Natural killer cell (primary cell): Measurements from ENCODE around the gene EPHA6. TPM values are rescaled to one million over a fixed set of nuclear protein-coding genes. Genes with fewer than 3 reads are reported as not detected.

ENCODE experiments used
- ATAC-seq, 3 donors: fragments of 150-1000 bp in 2 of 3; fragments of 200-7000 bp in 1 of 3; cut with Tn5 transposase; 1 replicate in 1 of 3; 2 replicates in 2 of 3; pipeline ENCODE4 v1.10.0; 2021; ENCODE audit warnings: mild to moderate bottlenecking in 2 of 3, moderate library complexity in 2 of 3
- DNase-seq, 2 donors: peaks; one replicate each; pipeline versions ENCODE4 v3.0.0 to v3.0.0-alpha.2; 2013 to 2021; ENCODE audit warnings: mixed read lengths in 1 of 2
- H3K27ac ChIP-seq: one replicate; pipeline ENCODE4 v1.5.1; 2013; ENCODE audit warnings: mild to moderate bottlenecking, low read length
- H3K27me3 ChIP-seq: one replicate; pipeline ENCODE4 v1.6.1; 2013; ENCODE audit warnings: low read length; ENCODE audit not compliant: control insufficient read depth, insufficient read depth
- H3K36me3 ChIP-seq: one replicate; pipeline ENCODE4 v1.6.1; 2013; ENCODE audit warnings: low read length; ENCODE audit not compliant: control insufficient read depth, insufficient read depth
- H3K4me1 ChIP-seq: one replicate; pipeline ENCODE4 v1.6.1; 2013; ENCODE audit warnings: low read length; ENCODE audit not compliant: control insufficient read depth, insufficient read depth
- H3K4me3 ChIP-seq: one replicate; pipeline ENCODE4 v1.5.1; 2013; ENCODE audit warnings: low read length
- H3K9me3 ChIP-seq: one replicate; pipeline ENCODE4 v1.6.1; 2013; ENCODE audit warnings: low read length; ENCODE audit not compliant: control insufficient read depth, insufficient read depth
- H3K27ac Mint-ChIP-seq, 2 donors: one replicate each; pipeline ENCODE4 v1.8.0; 2022; ENCODE audit warnings: mild to moderate bottlenecking in 2 of 2, mixed read lengths in 2 of 2, moderate library complexity in 1 of 2
- H3K27me3 Mint-ChIP-seq, 2 donors: one replicate each; pipeline ENCODE4 v1.8.0; 2022; ENCODE audit warnings: low read depth in 2 of 2, mixed read lengths in 2 of 2
- H3K36me3 Mint-ChIP-seq: one replicate; pipeline ENCODE4 v1.8.0; 2022; ENCODE audit warnings: mixed read lengths
- H3K4me1 Mint-ChIP-seq, 2 donors: one replicate each; pipeline ENCODE4 v1.8.0; 2022; ENCODE audit warnings: mixed read lengths in 2 of 2
- H3K4me3 Mint-ChIP-seq: one replicate; pipeline ENCODE4 v1.8.0; 2022; ENCODE audit warnings: mild to moderate bottlenecking, moderate library complexity, mixed read lengths
- H3K9me3 Mint-ChIP-seq, 2 donors: one replicate each; pipeline ENCODE4 v1.8.0; 2022; ENCODE audit warnings: mixed read lengths in 2 of 2
- WGBS: methylation state at CpG from one replicate; pipeline ENCODE4 v1.1.7; 2013; ENCODE audit warnings: missing lambda C conversion rate; ENCODE audit not compliant: insufficient coverage; 5-methylcytosine and 5-hydroxymethylcytosine counted together
- intact Hi-C: fragments of 100-400 bp; cut with micrococcal nuclease; formaldehyde crosslinking; loops from one replicate; pipeline ENCODE4 v1.14.2; 2022
- total RNA-seq, 4 donors: library from RNA; stranded (reverse); fragments of 120-200 nt in 1 of 4; gene quantifications; one replicate each; pipeline versions ENCODE4 v1.2.3 to v1.2.4, GENCODE V29; 2013 to 2022
- TF ChIP-seq, protein P1 (sequence below): fragments of 200-600 bp; IDR thresholded peaks from one replicate; pipeline ENCODE4 v1.8.0; 2022; ENCODE audit warnings: antibody characterized with exemption

The EPHA6 gene
- total RNA-seq, 3 donors from 2014 or later (not counting 1 experiment from before 2014, with no cell fraction given): not detected

DNA sequence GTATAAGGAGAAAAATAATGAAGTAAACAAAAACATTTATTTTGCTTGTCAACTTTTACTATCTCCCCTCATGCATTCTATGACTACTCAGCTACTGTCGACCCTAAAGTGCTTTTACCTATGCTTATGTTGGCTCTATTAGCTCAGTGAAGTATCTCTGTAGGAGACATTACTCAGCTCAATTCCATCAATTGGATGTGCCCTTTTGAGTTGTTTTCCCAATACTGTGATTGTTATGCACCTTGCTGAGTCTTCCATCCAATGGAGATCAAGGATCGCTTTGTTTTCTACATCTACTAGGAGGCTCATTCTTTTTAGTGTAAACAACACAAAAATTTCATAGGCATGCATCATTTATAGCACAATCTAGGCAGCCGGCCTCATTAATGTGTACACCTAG is 546.4 kb downstream of the EPHA6 start:
- H3K27me3 Mint-ChIP-seq: no peaks in the 10 kb centered on the region
- no peak overlapping the region for H3K27ac ChIP-seq
- no peaks in the 10 kb centered on the region for H3K27me3 ChIP-seq
- H3K27ac Mint-ChIP-seq: no peak overlapping the region
- H3K4me3 Mint-ChIP-seq: no peak overlapping the region
- TF ChIP-seq, protein P1, sequence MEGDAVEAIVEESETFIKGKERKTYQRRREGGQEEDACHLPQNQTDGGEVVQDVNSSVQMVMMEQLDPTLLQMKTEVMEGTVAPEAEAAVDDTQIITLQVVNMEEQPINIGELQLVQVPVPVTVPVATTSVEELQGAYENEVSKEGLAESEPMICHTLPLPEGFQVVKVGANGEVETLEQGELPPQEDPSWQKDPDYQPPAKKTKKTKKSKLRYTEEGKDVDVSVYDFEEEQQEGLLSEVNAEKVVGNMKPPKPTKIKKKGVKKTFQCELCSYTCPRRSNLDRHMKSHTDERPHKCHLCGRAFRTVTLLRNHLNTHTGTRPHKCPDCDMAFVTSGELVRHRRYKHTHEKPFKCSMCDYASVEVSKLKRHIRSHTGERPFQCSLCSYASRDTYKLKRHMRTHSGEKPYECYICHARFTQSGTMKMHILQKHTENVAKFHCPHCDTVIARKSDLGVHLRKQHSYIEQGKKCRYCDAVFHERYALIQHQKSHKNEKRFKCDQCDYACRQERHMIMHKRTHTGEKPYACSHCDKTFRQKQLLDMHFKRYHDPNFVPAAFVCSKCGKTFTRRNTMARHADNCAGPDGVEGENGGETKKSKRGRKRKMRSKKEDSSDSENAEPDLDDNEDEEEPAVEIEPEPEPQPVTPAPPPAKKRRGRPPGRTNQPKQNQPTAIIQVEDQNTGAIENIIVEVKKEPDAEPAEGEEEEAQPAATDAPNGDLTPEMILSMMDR: no peak
- no peaks in the 10 kb centered on the region for H3K4me1 Mint-ChIP-seq
- no peaks in the 10 kb centered on the region for H3K4me1 ChIP-seq
- H3K36me3 Mint-ChIP-seq: no peaks in the 10 kb centered on the region
- peaks cover 10% of the 10 kb centered on the region in 2 donors for H3K9me3 Mint-ChIP-seq
- intact Hi-C loops: no loop called here
- H3K4me3 ChIP-seq: no peak overlapping the region
- no peaks in the 10 kb centered on the region for H3K36me3 ChIP-seq
- no peaks in the 10 kb centered on the region for H3K9me3 ChIP-seq
- WGBS: 77% methylated on average over 3 of the region's 3 CpGs
- no peak for DNase-seq
- no peak for ATAC-seq

DNA sequence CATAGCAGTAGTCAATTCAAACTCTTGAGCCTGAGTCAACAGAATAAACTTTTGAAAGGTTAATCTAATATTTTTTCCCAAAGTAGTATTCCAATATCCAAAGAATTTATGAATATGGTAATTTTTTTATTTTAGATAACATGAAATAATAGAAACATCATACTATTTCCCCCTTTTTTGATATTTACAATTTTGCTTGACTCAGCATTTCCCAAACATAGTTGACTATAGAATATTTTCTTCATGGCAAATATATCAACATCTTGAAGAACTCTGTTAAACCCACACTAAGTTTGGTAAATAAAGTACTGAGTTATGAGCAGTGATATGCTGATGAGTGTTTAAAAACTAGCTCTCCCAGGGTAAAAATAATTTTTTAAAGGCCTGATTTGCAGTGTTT is 570.2 kb downstream of the EPHA6 start:
- Histone ChIP-seq H3K4me1 (no peaks in the 10 kb centered on the region), H3K27ac (no peak overlapping the region), H3K9me3 (peaks cover 8% of the 10 kb centered on the region), H3K36me3 (no peaks in the 10 kb centered on the region), H3K4me3 (no peak overlapping the region), H3K27me3 (no peaks in the 10 kb centered on the region)
- H3K36me3 Mint-ChIP-seq: no peaks in the 10 kb centered on the region
- H3K9me3 Mint-ChIP-seq: peaks cover 10 to 18% of the 10 kb centered on the region in 2 donors
- DNase-seq: no peak
- no peaks in the 10 kb centered on the region for H3K4me1 Mint-ChIP-seq
- intact Hi-C loops: no loop called here
- H3K4me3 Mint-ChIP-seq: no peak overlapping the region
- TF ChIP-seq, protein P1: no peak
- no peak for ATAC-seq
- H3K27ac Mint-ChIP-seq: no peak overlapping the region
- H3K27me3 Mint-ChIP-seq: no peaks in the 10 kb centered on the region

DNA sequence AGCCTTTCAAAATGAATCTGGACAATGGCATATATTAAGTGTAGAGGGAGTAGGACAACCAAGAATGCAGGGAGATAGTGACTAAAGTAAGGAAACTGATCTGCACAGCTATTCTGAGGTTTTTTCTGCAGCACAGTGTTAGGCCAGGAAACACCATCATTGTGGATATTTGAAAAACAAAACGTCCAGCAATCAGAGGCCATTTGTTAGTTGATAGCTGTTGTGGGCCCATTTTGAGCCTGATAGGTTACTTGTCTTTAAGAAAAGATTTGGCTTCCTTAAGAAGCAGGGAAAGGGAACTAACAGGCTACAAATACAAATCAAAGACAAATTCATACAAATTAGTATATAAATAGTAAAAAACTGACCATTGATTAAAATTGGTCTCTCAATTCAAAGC is 574.4 kb downstream of the EPHA6 start:
- Mint-ChIP-seq H3K4me3 (no peak overlapping the region), H3K27ac (no peak overlapping the region), H3K9me3 (peaks cover 9 to 16% of the 10 kb centered on the region in 2 donors), H3K27me3 (no peaks in the 10 kb centered on the region), H3K36me3 (no peaks in the 10 kb centered on the region), H3K4me1 (no peaks in the 10 kb centered on the region)
- H3K4me3 ChIP-seq: no peak overlapping the region
- H3K36me3 ChIP-seq: no peaks in the 10 kb centered on the region
- no peaks in the 10 kb centered on the region for H3K4me1 ChIP-seq
- TF ChIP-seq, protein P1: no peak
- 44% methylated on average over 1 of the region's 1 CpG for WGBS
- intact Hi-C loops: no loop called here
- peaks cover 8% of the 10 kb centered on the region for H3K9me3 ChIP-seq
- no peaks in the 10 kb centered on the region for H3K27me3 ChIP-seq
- ATAC-seq: no peak
- H3K27ac ChIP-seq: no peak overlapping the region
- DNase-seq: no peak

DNA sequence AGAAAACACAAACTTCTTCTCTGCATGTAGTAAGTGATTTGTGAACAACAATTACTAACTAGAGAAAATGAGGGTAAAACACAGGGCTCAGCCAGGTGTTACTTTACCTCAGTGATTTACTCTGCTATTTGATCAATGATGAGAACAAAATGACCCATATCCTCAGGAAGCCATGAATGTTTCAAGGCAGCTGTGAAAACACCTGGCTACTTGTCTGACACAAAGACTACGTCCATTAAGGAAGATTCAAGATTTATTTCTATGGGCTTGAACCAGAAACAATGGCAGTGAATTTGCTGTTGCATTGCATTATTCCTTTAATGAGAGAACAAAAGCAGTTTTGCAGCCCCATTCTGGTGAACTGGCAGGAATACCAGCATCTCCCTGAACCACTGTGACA is 575.5 kb downstream of the EPHA6 start:
- intact Hi-C loops: no loop called here
- no peaks in the 10 kb centered on the region for H3K27me3 Mint-ChIP-seq

More for the DNA sequence above, 575.5 kb downstream of the EPHA6 start:
- Histone ChIP-seq H3K4me3 (no peak overlapping the region), H3K9me3 (peaks cover 8% of the 10 kb centered on the region), H3K27me3 (no peaks in the 10 kb centered on the region), H3K4me1 (no peaks in the 10 kb centered on the region), H3K27ac (no peak overlapping the region), H3K36me3 (no peaks in the 10 kb centered on the region)
- H3K27ac Mint-ChIP-seq: no peak overlapping the region
- ATAC-seq (no peak), DNase-seq (no peak)
- H3K4me3 Mint-ChIP-seq: no peak overlapping the region
- peaks cover 9 to 16% of the 10 kb centered on the region in 2 donors for H3K9me3 Mint-ChIP-seq
- 70% methylated on average over 1 of the region's 1 CpG for WGBS
- no peaks in the 10 kb centered on the region for H3K4me1 Mint-ChIP-seq
- TF ChIP-seq, protein P1: no peak
- H3K36me3 Mint-ChIP-seq: no peaks in the 10 kb centered on the region
